ENCODE measurements around the gene MT4.

The MT4 gene

GRCh38 chr16:56608043-56608875, 43.4 kb downstream of the MT4 start, which contains the start of gene MT2A (continued):
- no peak for TF ChIP-seq PRDM4 (tag by site-specific recombination; IDR thresholded peaks at IDR 0.05)
- no peak for TF ChIP-seq SCRT2 (tag by site-specific recombination; IDR thresholded peaks at IDR 0.05)
- TF ChIP-seq ZNF549 (tag by site-specific recombination; IDR thresholded peaks at IDR 0.05), result no peak
- no peak for TF ChIP-seq ZNF416 (tag by site-specific recombination; IDR thresholded peaks at IDR 0.05)
- TF ChIP-seq ZNF843 (tag by site-specific recombination; IDR thresholded peaks at IDR 0.05), result no peak
- TF ChIP-seq SALL2 (tag by site-specific recombination; IDR thresholded peaks at IDR 0.05; ENCODE audit: borderline replicate concordance), result no peak
- no peak for TF ChIP-seq SCRT1 (tag by site-specific recombination; IDR thresholded peaks at IDR 0.05; ENCODE audit: borderline replicate concordance)
- peak; percentile 83 for TF ChIP-seq KLF1 (tag by site-specific recombination; IDR thresholded peaks at IDR 0.05)
- TF ChIP-seq ZNF148 (tag by site-specific recombination; IDR thresholded peaks at IDR 0.05; ENCODE audit: borderline replicate concordance), result no peak
- no peak for TF ChIP-seq ZNF239 (tag by site-specific recombination; IDR thresholded peaks at IDR 0.05)
- TF ChIP-seq ZNF658 (tag by site-specific recombination; IDR thresholded peaks at IDR 0.05), result no peak
- no peak; the same call in 1 of the 2 replicates for TF ChIP-seq ZNF366 (tag by site-specific recombination; conservative IDR thresholded peaks at IDR 0.05)
- no peak; the same call in 1 of the 2 replicates for TF ChIP-seq ZNF391 (tag by site-specific recombination; IDR thresholded peaks at IDR 0.05; ENCODE audit: borderline replicate concordance, low read depth)
- TF ChIP-seq BCL11A (tag by site-specific recombination; IDR thresholded peaks at IDR 0.05; ENCODE audit: low read depth), result no peak
- TF ChIP-seq ZNF146 (tag by site-specific recombination; IDR thresholded peaks at IDR 0.05), result no peak
- TF ChIP-seq HOXD13 (CRISPR knock-in tag; IDR thresholded peaks at IDR 0.05; ENCODE audit: borderline replicate concordance), result no peak
- no peak for TF ChIP-seq ZNF169 (tag by site-specific recombination; IDR thresholded peaks at IDR 0.05)
- no peak for TF ChIP-seq SETDB1 (IDR thresholded peaks at IDR 0.05; ENCODE audit: insufficient read length, low read length)
- no peak; the same call in 1 of the 2 replicates for TF ChIP-seq ZNF692 (tag by site-specific recombination; IDR thresholded peaks at IDR 0.05)
- TF ChIP-seq HOXA7 (CRISPR knock-in tag; IDR thresholded peaks at IDR 0.05; ENCODE audit: borderline replicate concordance), result no peak
- peak; percentile 32; the same call in 1 of the 2 replicates for TF ChIP-seq PRDM10 (tag by site-specific recombination; IDR thresholded peaks at IDR 0.05)
- no peak for TF ChIP-seq ZNF24 (tag by site-specific recombination; IDR thresholded peaks at IDR 0.05)
- TF ChIP-seq INSM2 (tag by site-specific recombination; IDR thresholded peaks at IDR 0.05), result no peak
- TF ChIP-seq ZNF530 (tag by site-specific recombination; IDR thresholded peaks at IDR 0.05; ENCODE audit: low read depth), result no peak
- no peak for TF ChIP-seq ZSCAN18 (tag by site-specific recombination; IDR thresholded peaks at IDR 0.05)
- no peak for TF ChIP-seq ZEB2 (tag by site-specific recombination; IDR thresholded peaks at IDR 0.05)
